Amniotic stem cell (primary cell): ENCODE data around the gene PODXL.
"Not testable (repeated sequence)": the region's sequence is repeated elsewhere in the genome, so short reads cannot be mapped to it uniquely, and the experiment has no call there.

Experiments used
- DNase-seq: peaks from one replicate; lab custom pipeline; 2025; lab: John Stamatoyannopoulos, UW

PODXL gene

GRCh38 chr7:131508754-131509486 lies 47.5 kb downstream of the PODXL start:
- no peak for DNase-seq

DNA sequence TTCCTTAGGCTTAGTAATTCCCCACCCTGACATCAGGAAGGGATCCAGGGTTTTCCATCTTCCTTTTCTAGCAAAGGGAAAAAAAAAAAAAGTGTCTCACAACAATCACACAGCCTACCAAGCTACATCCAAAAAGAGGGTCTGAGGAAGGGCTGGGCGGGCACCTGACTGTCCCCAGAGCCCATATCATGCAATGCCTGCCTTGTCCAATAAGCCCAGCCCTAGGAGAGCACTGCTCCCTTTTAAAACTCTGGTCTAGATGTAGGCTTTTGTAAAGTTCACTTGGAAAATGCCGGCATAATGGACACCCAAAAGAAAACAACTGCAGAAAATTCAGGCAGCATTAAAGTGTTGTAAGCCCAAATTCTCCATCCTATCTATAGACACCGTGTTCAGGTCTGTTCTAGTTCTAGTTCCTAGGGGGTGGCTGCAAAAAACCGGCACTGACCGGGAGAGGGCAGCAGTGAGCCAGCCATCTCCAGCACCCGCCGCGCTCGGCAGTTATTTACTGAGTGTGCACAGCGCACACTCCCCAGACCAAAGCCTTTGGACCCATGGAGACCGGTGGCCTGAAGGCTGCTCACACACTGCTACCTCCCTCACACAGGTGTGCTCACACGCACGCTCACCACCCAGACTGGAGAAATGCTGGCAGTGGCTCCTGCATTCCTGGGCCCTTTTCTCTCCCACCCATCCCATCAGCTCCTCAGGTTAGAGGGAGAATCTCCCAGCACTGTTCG lies 48.7 kb downstream of the PODXL start:
- peak; percentile 14 for DNase-seq

- no peak for DNase-seq
These were observed 49.8 kb downstream of the PODXL start for GRCh38 chr7:131506597-131506996.

- DNase-seq, result no peak
These were observed 50.5 kb downstream of the PODXL start for GRCh38 chr7:131505636-131506557.

DNA sequence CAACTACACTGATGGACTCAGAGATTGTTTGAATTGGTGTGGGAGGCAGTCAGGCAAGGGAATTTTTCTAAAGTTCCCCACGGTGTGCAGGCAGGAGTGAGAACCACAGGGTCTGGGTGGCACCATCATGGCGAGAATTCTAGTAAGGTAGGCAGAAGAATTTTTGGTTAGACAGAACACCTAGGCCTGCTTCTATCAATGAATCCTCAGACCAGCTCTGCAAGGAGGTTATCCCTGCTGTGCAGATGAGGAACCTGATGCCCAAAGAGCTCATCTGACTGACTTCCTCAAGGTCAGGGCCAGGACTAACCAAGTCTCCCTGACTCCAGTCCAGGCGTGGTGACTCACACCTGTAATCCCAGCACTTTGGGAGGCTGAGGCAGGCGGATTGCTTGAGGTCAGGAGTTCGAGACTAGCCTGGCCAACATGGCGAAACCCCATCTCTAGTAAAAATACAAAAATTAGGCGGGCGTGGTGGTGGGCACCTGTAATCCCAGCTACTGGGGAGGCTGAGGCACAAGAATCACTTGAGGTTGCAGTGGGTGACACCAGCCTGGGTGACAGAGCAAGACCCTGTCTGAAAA lies 51.3 kb downstream of the PODXL start:
- not testable (repeated sequence) for DNase-seq

DNA sequence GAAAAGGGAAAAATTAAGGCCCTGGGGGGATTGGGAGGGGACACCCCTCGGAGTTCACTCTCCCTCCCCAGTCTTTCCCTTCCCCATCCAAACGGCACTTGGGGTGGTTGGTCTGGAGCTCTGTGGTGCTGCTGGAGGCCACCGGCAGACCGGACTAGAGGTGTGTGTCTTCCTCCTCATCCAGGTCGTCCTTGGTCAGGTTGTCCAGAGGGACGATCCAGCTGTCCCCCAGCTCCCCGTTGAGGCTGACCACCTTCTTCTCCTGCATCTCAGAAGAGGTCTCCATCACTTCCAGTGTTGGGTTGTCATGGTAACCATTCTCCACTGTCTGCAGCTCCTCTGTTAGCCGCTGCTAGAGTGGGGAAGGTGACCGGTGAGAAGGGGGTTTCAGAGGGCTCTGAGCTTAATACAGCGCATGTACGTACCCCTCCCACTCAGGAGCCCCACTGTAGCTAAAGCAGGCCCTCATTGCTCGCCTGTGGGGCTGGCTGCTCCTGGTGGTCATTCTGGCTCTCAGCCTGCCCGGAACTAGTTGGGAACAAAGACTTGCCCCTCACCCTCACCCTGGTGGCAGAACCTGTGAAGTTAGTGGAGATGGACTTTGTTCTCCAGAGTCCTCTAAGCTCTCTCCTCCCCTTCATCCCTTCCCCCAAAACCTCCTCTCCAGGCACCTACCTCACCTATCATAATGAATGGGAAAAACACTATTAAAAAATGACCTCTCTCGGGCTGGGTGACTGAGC lies 52.1 kb downstream of the PODXL start:
- no peak for DNase-seq

DNA sequence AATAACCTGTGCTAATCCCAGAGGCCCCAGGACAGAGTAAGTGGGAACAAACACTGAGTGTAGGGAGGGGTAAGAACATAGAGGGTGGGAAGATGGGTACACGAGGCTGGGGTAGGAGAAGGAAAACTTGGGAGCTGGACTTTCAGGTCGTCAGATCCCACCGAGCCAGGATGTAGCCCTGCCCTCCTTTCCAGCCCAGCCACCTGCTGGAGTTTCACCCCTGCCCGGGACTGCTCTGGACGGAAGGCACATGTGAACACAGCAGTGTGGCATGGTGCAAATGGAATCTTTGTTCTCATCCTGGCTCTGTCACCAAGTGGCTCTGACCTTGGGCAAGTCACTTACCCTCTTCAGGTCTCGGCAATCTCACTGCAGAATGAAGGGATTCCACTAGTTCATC lies 52.8 kb downstream of the PODXL start:
- no peak for DNase-seq

GRCh38 chr7:131502810-131503508 lies 53.5 kb downstream of the PODXL start:
- no peak for DNase-seq

DNA sequence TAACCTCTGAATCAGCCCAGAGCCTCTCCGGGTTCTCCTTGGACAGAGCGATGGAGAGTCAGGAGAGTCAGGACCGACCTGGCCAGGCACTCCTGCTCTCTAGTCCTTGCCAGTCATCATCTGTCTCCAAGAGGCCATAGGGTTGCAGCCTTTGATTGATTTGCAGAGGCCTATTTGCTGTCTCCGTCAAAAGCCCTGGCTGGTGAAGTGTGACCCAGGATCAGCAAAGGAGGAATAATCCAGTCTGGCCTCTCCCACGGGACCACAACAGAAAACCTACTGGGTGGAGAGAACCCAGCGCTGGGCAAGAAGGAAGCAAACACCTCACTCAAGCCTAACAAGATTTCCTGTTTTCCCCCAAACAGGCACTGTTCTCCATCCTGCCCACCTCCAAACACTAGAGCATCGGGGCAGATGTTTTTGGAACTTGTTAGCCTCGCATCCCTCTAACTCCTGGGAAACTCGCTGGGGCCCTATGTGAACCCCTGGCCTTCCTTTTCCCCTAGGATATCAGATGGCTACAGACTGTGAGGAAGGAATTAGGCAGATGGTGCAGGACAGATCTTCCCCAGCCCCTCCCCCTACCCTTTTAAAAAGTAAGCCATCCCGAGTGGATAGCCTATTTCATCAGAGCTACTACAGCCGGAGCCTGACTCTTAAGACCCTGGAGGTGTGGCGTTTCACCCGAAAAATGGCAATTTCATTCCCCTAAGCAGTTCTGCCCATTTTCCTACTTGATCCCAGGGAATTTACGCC lies 54.3 kb downstream of the PODXL start:
- DNase-seq, result no peak

DNA sequence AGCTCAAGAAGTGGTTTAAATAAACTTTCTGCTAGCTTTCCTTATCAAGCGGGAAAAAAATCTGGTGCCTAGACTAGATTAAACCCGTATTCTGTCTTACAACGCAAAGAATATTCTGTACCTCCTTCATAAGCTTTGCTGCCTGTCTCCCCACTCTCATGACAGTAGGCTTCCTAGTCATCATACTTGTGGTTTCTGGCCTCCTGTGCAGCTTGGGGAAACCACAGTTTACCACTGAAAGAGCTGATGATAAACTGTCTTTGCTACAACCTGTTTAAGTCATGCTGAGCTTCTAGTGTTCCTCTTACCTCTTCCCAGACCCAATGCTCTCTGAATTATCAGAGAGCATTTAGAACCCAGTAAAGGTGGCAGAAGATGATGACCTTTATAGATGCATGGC lies 55.0 kb downstream of the PODXL start:
- no peak for DNase-seq

- no peak for DNase-seq
These were observed 56.1 kb downstream of the PODXL start for GRCh38 chr7:131500357-131500756.

- DNase-seq, result no peak
These were observed 56.6 kb downstream of the PODXL start for GRCh38 chr7:131499801-131500200.

GRCh38 chr7:131498237-131498885 lies 58.1 kb downstream of the PODXL start:
- DNase-seq, result no peak

- no peak for DNase-seq
These were observed 59.0 kb downstream of the PODXL start for GRCh38 chr7:131497454-131497853.

DNA sequence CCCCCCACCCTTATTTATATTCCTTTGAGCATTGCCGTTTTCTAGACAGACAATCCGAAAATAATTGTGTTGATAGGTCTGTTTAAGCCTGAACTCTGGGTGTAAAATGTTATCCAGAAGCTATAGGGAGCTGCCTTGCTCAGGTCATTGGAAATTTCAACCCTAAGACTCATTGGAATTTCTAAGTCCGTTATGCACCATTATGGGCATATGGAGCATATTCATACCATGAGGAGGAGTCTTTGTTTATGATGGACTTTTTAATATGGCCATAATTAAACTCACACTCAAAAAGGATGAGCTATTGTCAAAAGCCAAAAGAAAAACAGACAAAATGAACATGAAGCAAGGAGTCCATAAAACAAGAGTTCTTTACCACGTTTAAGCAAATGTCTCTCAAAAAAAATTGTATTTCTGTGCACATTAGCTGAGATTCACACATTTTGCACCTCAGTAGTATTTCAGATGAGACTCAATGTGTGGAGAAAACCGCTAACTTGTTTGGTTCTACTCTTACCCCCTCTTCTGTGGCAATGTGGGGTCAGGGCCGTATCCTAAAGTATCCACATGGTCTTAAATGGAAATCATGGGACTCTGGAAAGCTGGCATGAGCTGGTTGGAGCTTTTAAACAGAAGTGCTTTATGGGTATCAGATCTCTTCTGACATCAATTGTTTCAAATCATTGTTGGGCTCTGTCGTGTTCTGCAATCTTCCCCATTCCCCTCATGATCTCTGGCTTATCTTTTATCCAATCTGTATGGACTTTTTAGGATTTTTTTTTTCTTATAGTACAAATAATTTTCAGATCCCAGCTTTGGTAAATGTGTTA lies 60.5 kb downstream of the PODXL start:
- no peak for DNase-seq

DNA sequence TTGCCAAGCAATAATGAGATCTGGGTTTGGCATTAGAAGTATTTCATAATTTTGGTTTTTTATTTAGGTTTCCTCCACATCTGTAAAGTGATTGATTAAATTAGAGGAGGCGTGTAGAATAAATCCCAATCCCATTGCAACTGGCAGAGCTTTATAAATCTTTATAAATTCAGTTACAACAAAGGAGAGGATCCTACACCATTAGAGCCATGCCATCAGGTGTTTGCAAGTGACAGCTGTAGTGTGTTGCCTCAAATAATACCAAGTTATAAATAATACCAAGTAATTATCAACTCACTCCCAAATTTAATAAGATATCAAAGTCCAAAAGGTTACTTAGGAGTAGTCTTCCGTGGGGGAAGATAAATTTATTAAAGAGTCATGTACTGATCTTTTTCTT lies 62.2 kb downstream of the PODXL start:
- no peak for DNase-seq

DNA sequence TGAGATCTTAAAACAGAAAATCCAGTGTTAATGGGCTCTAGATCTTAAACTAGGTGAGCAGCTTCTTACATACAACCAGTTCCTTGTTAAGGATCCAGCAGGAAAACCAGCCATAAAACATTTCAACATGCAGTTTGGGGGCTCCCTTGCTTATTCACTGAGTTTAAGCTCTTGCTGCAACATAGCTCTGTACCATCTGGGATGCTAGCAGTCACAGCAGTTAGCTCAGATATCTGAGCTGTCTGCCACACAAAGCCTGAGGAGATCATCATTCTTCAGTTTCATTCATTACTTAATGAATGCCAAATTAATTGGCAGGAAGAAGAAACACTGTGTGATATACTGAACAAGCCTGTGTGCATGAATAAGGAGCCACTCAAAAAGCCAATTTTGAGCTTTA lies 62.8 kb downstream of the PODXL start:
- no peak for DNase-seq

- no peak for DNase-seq
These were observed 63.3 kb downstream of the PODXL start for GRCh38 chr7:131493081-131493480.

DNA sequence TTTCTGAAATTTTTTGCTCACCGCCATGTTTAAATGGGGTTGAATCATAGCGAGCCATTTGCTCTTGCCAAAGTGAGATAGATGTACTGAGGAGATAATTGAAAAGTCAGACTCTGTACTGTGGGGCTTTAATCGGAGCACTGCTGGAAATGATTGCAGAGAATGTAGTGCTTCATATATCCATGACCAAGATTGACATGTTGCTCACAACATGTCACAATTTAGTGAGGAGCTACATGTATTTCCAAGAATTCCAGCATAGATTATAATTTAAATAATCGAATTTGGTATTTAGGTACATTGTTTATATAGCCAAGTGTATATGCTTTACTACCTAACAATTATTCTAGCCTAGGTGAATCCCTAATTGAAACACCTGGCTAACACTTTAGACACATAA lies 66.5 kb downstream of the PODXL start:
- DNase-seq, result no peak
